ENCODE measurements around the gene NKX1-1.

The NKX1-1 gene

DNA sequence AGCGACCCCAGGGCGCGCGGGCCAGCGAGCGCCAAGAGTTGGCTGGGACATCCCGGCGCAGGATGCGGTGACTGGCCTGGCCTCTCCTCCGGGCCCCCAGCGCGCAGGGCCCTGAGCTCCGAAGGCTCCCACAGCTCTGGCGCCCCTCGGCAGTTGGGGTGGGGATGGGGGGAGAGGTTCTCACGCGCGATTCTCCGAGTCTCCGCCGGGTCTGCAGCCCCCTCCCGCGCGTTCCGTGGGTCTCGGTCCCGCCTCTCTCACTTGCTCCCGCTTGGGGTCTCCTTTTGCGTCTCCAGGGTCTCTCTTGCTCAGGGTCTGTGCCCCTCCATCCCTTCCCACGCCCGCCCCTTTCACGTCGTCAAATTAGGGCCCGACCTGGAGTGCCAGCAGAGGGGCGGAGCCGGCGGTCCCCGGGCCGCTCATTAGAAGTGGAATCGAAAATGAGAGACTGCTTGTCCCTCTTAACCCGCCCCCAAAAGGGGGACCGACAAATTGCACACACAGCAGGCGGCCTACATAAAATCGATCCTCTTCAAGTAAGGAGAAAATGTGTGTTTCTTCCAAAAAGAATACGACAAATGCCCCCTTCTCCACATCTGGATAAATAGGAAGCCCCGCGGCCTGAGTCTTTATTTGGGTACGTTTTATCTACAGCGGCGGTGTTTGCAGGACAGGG, 877 bp upstream of the NKX1-1 start:
- Histone ChIP-seq H3K4me2 (ENCODE audit: low read depth, low read length) (no peak overlapping the region), H3K4me1 (ENCODE audit: low read length) (no peaks in the 10 kb centered on the region), H3K4me3 (ENCODE audit: low read length) (no peak overlapping the region), H3K9ac (ENCODE audit: low read length) (no peak overlapping the region), H3K36me3 (replicated peaks; ENCODE audit: insufficient read depth, low read length) (no peaks in the 10 kb centered on the region), H3F3A (ENCODE audit: insufficient read depth, low read length) (no peaks in the 10 kb centered on the region), H4K20me1 (ENCODE audit: insufficient read depth, low read length) (no peaks in the 10 kb centered on the region), H3K9me2 (replicated peaks; ENCODE audit: insufficient read depth, low read length) (no peaks in the 10 kb centered on the region), H3K27ac (ENCODE audit: low read length) (no peak overlapping the region), H3K9me3 (replicated peaks; ENCODE audit: insufficient read depth, low read length) (no peaks in the 10 kb centered on the region), H3K79me2 (ENCODE audit: low read length) (no peaks in the 10 kb centered on the region), H3K27me3 (replicated peaks; ENCODE audit: insufficient read depth, low read length) (no peaks in the 10 kb centered on the region), H2AFZ (ENCODE audit: low read length) (no peak overlapping the region)
- no peak for DNase-seq
- TF ChIP-seq, protein P1, sequence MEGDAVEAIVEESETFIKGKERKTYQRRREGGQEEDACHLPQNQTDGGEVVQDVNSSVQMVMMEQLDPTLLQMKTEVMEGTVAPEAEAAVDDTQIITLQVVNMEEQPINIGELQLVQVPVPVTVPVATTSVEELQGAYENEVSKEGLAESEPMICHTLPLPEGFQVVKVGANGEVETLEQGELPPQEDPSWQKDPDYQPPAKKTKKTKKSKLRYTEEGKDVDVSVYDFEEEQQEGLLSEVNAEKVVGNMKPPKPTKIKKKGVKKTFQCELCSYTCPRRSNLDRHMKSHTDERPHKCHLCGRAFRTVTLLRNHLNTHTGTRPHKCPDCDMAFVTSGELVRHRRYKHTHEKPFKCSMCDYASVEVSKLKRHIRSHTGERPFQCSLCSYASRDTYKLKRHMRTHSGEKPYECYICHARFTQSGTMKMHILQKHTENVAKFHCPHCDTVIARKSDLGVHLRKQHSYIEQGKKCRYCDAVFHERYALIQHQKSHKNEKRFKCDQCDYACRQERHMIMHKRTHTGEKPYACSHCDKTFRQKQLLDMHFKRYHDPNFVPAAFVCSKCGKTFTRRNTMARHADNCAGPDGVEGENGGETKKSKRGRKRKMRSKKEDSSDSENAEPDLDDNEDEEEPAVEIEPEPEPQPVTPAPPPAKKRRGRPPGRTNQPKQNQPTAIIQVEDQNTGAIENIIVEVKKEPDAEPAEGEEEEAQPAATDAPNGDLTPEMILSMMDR (IDR thresholded peaks at IDR 0.05; ENCODE audit: low read length) = no peak
- no peak for TF ChIP-seq EZH2phosphoT487 (IDR thresholded peaks at IDR 0.05; ENCODE audit: low read length)
- no peak for TF ChIP-seq EZH2 (optimal IDR thresholded peaks at IDR 0.05; ENCODE audit: low read depth, low read length)

DNA sequence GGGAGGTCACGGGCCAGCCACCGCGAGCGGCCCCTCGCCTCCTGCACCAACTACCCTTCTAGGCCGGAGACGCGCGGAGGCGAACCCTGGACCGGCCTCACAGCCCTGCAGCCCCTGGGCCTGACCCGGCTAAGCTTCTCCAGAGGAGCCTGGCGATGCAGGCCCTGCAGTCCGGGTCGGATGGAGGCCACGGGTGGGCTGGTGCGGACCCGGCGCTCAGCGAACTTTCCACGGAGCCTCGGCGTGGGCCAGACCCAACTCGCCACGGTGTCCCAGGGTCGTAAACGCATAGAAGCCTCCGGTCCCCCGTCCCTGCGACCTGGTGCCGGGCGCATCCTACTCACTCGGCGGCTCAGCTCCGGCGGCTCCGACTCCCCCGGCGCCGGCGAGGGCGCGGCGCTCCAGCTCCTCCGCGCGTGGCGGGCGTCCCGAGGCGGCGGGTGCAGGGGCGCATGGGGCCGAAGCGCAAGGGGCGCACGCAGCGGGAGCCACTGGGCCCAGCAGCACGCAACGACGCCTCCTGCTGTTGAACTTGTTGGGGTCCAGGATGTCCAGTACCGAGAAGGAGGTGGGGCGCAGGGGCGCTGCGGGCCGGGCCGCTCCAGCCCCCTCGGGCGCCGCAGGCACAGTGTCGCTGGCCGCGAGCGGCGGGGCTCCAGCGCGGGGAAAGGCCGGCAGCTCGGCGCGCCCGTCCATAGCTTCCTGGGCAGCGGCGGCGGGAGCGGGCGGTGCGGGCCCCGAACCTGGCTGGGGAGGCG, 427 bp downstream of the NKX1-1 start:
- Histone ChIP-seq H3K9me2 (replicated peaks; ENCODE audit: insufficient read depth, low read length) (no peaks in the 10 kb centered on the region), H3K27ac (ENCODE audit: low read length) (no peak overlapping the region), H4K20me1 (ENCODE audit: insufficient read depth, low read length) (no peaks in the 10 kb centered on the region), H3K27me3 (replicated peaks; ENCODE audit: insufficient read depth, low read length) (no peaks in the 10 kb centered on the region), H3K4me3 (ENCODE audit: low read length) (no peak overlapping the region), H3K79me2 (ENCODE audit: low read length) (no peaks in the 10 kb centered on the region), H3K9ac (ENCODE audit: low read length) (no peak overlapping the region), H3K4me1 (ENCODE audit: low read length) (no peaks in the 10 kb centered on the region), H2AFZ (ENCODE audit: low read length) (no peak overlapping the region), H3F3A (ENCODE audit: insufficient read depth, low read length) (no peaks in the 10 kb centered on the region), H3K4me2 (ENCODE audit: low read depth, low read length) (no peak overlapping the region), H3K36me3 (replicated peaks; ENCODE audit: insufficient read depth, low read length) (no peaks in the 10 kb centered on the region), H3K9me3 (replicated peaks; ENCODE audit: insufficient read depth, low read length) (no peaks in the 10 kb centered on the region)
- DNase-seq = no peak
- TF ChIP-seq EZH2phosphoT487 (IDR thresholded peaks at IDR 0.05; ENCODE audit: low read length) (no peak), EZH2 (optimal IDR thresholded peaks at IDR 0.05; ENCODE audit: low read depth, low read length) (no peak)
- TF ChIP-seq, protein P1 (IDR thresholded peaks at IDR 0.05; ENCODE audit: low read length) = no peak

DNA sequence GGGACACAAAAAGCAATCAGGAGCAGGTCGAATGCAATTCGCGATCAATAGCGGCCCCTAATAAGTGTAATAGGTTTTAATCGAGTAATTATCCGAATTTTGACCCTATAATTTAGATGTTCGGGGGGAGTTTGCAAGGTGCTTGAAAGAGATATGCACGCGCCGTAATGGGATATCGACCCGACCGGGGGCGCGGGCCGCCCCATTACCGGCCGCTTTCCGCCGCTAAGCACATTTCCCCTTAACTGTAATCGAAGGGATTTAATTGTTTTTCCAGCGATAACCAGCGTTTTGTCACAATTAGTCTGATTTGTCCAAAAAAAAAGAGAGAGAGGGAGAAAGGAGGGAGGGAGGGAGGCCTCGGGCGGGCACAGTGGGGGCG, 997 bp downstream of the NKX1-1 start:
- no peak for DNase-seq
- Histone ChIP-seq H3K4me2 (ENCODE audit: low read depth, low read length) (no peak overlapping the region), H4K20me1 (ENCODE audit: insufficient read depth, low read length) (no peaks in the 10 kb centered on the region), H3K36me3 (replicated peaks; ENCODE audit: insufficient read depth, low read length) (no peaks in the 10 kb centered on the region), H3K79me2 (ENCODE audit: low read length) (no peaks in the 10 kb centered on the region), H3K9ac (ENCODE audit: low read length) (no peak overlapping the region), H3K27me3 (replicated peaks; ENCODE audit: insufficient read depth, low read length) (no peaks in the 10 kb centered on the region), H3K4me1 (ENCODE audit: low read length) (no peaks in the 10 kb centered on the region), H3K4me3 (ENCODE audit: low read length) (no peak overlapping the region), H2AFZ (ENCODE audit: low read length) (no peak overlapping the region), H3K9me3 (replicated peaks; ENCODE audit: insufficient read depth, low read length) (no peaks in the 10 kb centered on the region), H3K9me2 (replicated peaks; ENCODE audit: insufficient read depth, low read length) (no peaks in the 10 kb centered on the region), H3F3A (ENCODE audit: insufficient read depth, low read length) (no peaks in the 10 kb centered on the region), H3K27ac (ENCODE audit: low read length) (no peak overlapping the region)
- TF ChIP-seq EZH2 (optimal IDR thresholded peaks at IDR 0.05; ENCODE audit: low read depth, low read length) (no peak), EZH2phosphoT487 (IDR thresholded peaks at IDR 0.05; ENCODE audit: low read length) (no peak)
- TF ChIP-seq, protein P1 (IDR thresholded peaks at IDR 0.05; ENCODE audit: low read length) = no peak

All from MM.1S (cell line).